ENCODE measurements around the gene RTN1. TPM values are rescaled to one million over a fixed set of nuclear protein-coding genes. Genes with fewer than 3 reads are reported as not detected.

RTN1 gene
- total and polyA plus RNA-seq, 2 donors (not counting 1 experiment from before 2014, with no cell fraction given) = 0.34 TPM; not detected in 1

- Histone ChIP-seq H3K4me3 (ENCODE audit: control extremely low read depth in 1 of 5, extremely low read depth in 1 of 5, insufficient read depth in 1 of 5, low read depth in 2 of 5, low read length in 4 of 5) (no peak overlapping the region), H3K79me2 (ENCODE audit: control insufficient read depth, insufficient read depth, low read length) (no peaks in the 10 kb centered on the region), H3K27me3 (replicated peaks in 1 of 4; ENCODE audit: control extremely low read depth in 1 of 4, control insufficient read depth in 3 of 4, insufficient read depth in 4 of 4, low read length in 3 of 4) (peaks cover 0 to 22% (median 17%) of the 10 kb centered on the region in 4 experiments), H3K36me3 (replicated peaks in 1 of 2; ENCODE audit: control extremely low read depth in 1 of 2, control insufficient read depth in 1 of 2, extremely low read depth in 1 of 2, insufficient read depth in 2 of 2, low read length in 1 of 2) (no peaks in the 10 kb centered on the region), H3K9me3 (ENCODE audit: control extremely low read depth in 1 of 3, control insufficient read depth in 2 of 3, insufficient read depth in 1 of 3, low read length in 2 of 3) (no peaks in the 10 kb centered on the region), H4K20me1 (ENCODE audit: control insufficient read depth, insufficient read depth, low read length, poor library complexity, severe bottlenecking) (no peaks in the 10 kb centered on the region), H3K4me1 (ENCODE audit: control insufficient read depth in 2 of 2, insufficient read depth in 2 of 2, low read length in 2 of 2) (no peaks in the 10 kb centered on the region), H3K4me2 (replicated peaks; ENCODE audit: low read depth, low read length, poor library complexity, severe bottlenecking) (no peak overlapping the region), H2AFZ (ENCODE audit: insufficient read depth, low read depth, low read length, poor library complexity, severe bottlenecking) (no peak overlapping the region), H3K27ac (ENCODE audit: low read length in 2 of 2) (no peak overlapping the region), H3K9ac (ENCODE audit: low read length) (no peak overlapping the region)
- DNase-seq = no peak
- ChIA-PET CTCF (interaction anchor here (1.2 to 2.0 kb wide), 2 partner anchors 550 to 552 kb away, joined by 3 to 11 read pairs; no protein-coding TSS in a partner anchor), POLR2A (no interaction called here)
- H3K27ac Mint-ChIP-seq = no peak overlapping the region
- peaks cover 3% of the 10 kb centered on the region for H3K4me1 Mint-ChIP-seq
- intact Hi-C loops (cut with micrococcal nuclease) = no loop called here
- 80% methylated on average over 3 of the region's 3 CpGs for WGBS (ENCODE audit: insufficient coverage)
- no peak for ATAC-seq (ENCODE audit: low read depth)
- no peak overlapping the region for H3K4me3 Mint-ChIP-seq
- TF ChIP-seq CTCF (IDR thresholded peaks at IDR 0.05) (no peak), EZH2 (IDR thresholded peaks at IDR 0.05; ENCODE audit: borderline replicate concordance, insufficient read depth, low read depth, low read length, poor library complexity, severe bottlenecking) (no peak)
- H3K27me3 Mint-ChIP-seq = peaks cover 51% of the 10 kb centered on the region
- H3K9me3 Mint-ChIP-seq (ENCODE audit: insufficient read depth) = peaks cover 3% of the 10 kb centered on the region
Measured at GRCh38 chr14:59632381-59632780, 238.2 kb downstream of the RTN1 start.

- Histone ChIP-seq H3K4me1 (ENCODE audit: control insufficient read depth in 2 of 2, insufficient read depth in 2 of 2, low read length in 2 of 2) (no peaks in the 10 kb centered on the region), H3K9me3 (ENCODE audit: control extremely low read depth in 1 of 3, control insufficient read depth in 2 of 3, insufficient read depth in 1 of 3, low read length in 2 of 3) (no peaks in the 10 kb centered on the region), H3K79me2 (ENCODE audit: control insufficient read depth, insufficient read depth, low read length) (no peaks in the 10 kb centered on the region), H3K36me3 (replicated peaks in 1 of 2; ENCODE audit: control extremely low read depth in 1 of 2, control insufficient read depth in 1 of 2, extremely low read depth in 1 of 2, insufficient read depth in 2 of 2, low read length in 1 of 2) (no peaks in the 10 kb centered on the region), H2AFZ (ENCODE audit: insufficient read depth, low read depth, low read length, poor library complexity, severe bottlenecking) (no peak overlapping the region), H3K4me2 (replicated peaks; ENCODE audit: low read depth, low read length, poor library complexity, severe bottlenecking) (no peak overlapping the region), H4K20me1 (ENCODE audit: control insufficient read depth, insufficient read depth, low read length, poor library complexity, severe bottlenecking) (no peaks in the 10 kb centered on the region), H3K27ac (ENCODE audit: low read length in 2 of 2) (no peak overlapping the region), H3K9ac (ENCODE audit: low read length) (no peak overlapping the region), H3K4me3 (ENCODE audit: control extremely low read depth in 1 of 5, extremely low read depth in 1 of 5, insufficient read depth in 1 of 5, low read depth in 2 of 5, low read length in 4 of 5) (no peak overlapping the region), H3K27me3 (replicated peaks in 1 of 4; ENCODE audit: control extremely low read depth in 1 of 4, control insufficient read depth in 3 of 4, insufficient read depth in 4 of 4, low read length in 3 of 4) (peaks cover 0 to 22% (median 20%) of the 10 kb centered on the region in 4 experiments)
- ChIA-PET CTCF (no interaction called here), POLR2A (no interaction called here)
- ATAC-seq (ENCODE audit: low read depth) (no peak), DNase-seq (no peak)
- WGBS (ENCODE audit: insufficient coverage) = 56% methylated on average over 3 of the region's 3 CpGs
- Mint-ChIP-seq H3K9me3 (ENCODE audit: insufficient read depth) (peaks cover 3% of the 10 kb centered on the region), H3K27ac (no peak overlapping the region), H3K27me3 (peaks cover 56% of the 10 kb centered on the region), H3K4me1 (peaks cover 3% of the 10 kb centered on the region), H3K4me3 (no peak overlapping the region)
- intact Hi-C loops (cut with micrococcal nuclease) = no loop called here
- TF ChIP-seq CTCF (IDR thresholded peaks at IDR 0.05) (no peak), EZH2 (IDR thresholded peaks at IDR 0.05; ENCODE audit: borderline replicate concordance, insufficient read depth, low read depth, low read length, poor library complexity, severe bottlenecking) (no peak)
Measured at GRCh38 chr14:59631237-59631636, 239.3 kb downstream of the RTN1 start.
